EH (cell line): ENCODE results near the gene TTC28.
A peak's percentile ranks its signal among the peaks of the same experiment; 100 is the strongest.
"Not testable (repeated sequence)": the region's sequence is repeated elsewhere in the genome, so short reads cannot be mapped to it uniquely, and the experiment has no call there.

ENCODE experiments used
- DNase-seq: peaks from one replicate; pipeline ENCODE4 v3.0.0-alpha.2; 2015; ENCODE audit warnings: low read depth

Gene TTC28

GRCh38 chr22:28481725-28482124, 197.9 kb downstream of the TTC28 start:
- no peak for DNase-seq

- DNase-seq = peak; percentile 22
These were observed 199.5 kb downstream of the TTC28 start for GRCh38 chr22:28480000-28480715.

- DNase-seq = no peak
These were observed 201.1 kb downstream of the TTC28 start for GRCh38 chr22:28478564-28478963.

GRCh38 chr22:28477556-28477955, 202.1 kb downstream of the TTC28 start:
- DNase-seq = no peak

GRCh38 chr22:28474330-28474729, 205.3 kb downstream of the TTC28 start:
- no peak for DNase-seq

- DNase-seq = no peak
These were observed 206.4 kb downstream of the TTC28 start for GRCh38 chr22:28473258-28473657.

- DNase-seq = not testable (repeated sequence)
These were observed 212.6 kb downstream of the TTC28 start for GRCh38 chr22:28467055-28467454.

- no peak for DNase-seq
These were observed 213.2 kb downstream of the TTC28 start for GRCh38 chr22:28466399-28466798.

GRCh38 chr22:28465841-28466240, 213.8 kb downstream of the TTC28 start:
- no peak for DNase-seq

GRCh38 chr22:28464127-28464526, 215.5 kb downstream of the TTC28 start:
- DNase-seq = peak; percentile 20

GRCh38 chr22:28463408-28463807, 216.2 kb downstream of the TTC28 start:
- DNase-seq = not testable (repeated sequence)

GRCh38 chr22:28462901-28463300, 216.7 kb downstream of the TTC28 start:
- DNase-seq = no peak

GRCh38 chr22:28462041-28462440, 217.6 kb downstream of the TTC28 start:
- no peak for DNase-seq

GRCh38 chr22:28454431-28455064, 225.1 kb downstream of the TTC28 start:
- DNase-seq = no peak

- peak; percentile 47 for DNase-seq
These were observed 229.5 kb downstream of the TTC28 start for GRCh38 chr22:28450109-28450508.

GRCh38 chr22:28449041-28449440, 230.6 kb downstream of the TTC28 start:
- no peak for DNase-seq

GRCh38 chr22:28448625-28449024, 231.0 kb downstream of the TTC28 start:
- DNase-seq = no peak

GRCh38 chr22:28444659-28445058, 235.0 kb downstream of the TTC28 start:
- DNase-seq = no peak

- DNase-seq = peak; percentile 80
These were observed 236.1 kb downstream of the TTC28 start for GRCh38 chr22:28443526-28443876.

GRCh38 chr22:28442711-28443525, 236.7 kb downstream of the TTC28 start:
- peak; percentile 48 for DNase-seq

GRCh38 chr22:28442264-28442710, 237.4 kb downstream of the TTC28 start:
- DNase-seq = peak; percentile 79

- DNase-seq = peak; percentile 38
These were observed 237.8 kb downstream of the TTC28 start for GRCh38 chr22:28441720-28442263.
